Measurements from ENCODE around the gene TPT1.

TPT1 gene

GRCh38 chr13:45298206-45298505 is 42.8 kb downstream of the TPT1 start:
- Mint-ChIP-seq H3K4me3 (no peak overlapping the region), H3K36me3 (ENCODE audit: low read depth) (peaks cover 8% of the 10 kb centered on the region), H3K27me3 (peaks cover 16% of the 10 kb centered on the region), H3K9me3 (no peaks in the 10 kb centered on the region), H3K27ac (no peak overlapping the region), H3K4me1 (ENCODE audit: low read depth) (peaks cover 9% of the 10 kb centered on the region)
- intact Hi-C loops (cut with micrococcal nuclease): no loop called here

- Mint-ChIP-seq H3K27me3 (peaks cover 16% of the 10 kb centered on the region), H3K27ac (no peak overlapping the region), H3K4me1 (ENCODE audit: low read depth) (peaks cover 9% of the 10 kb centered on the region), H3K4me3 (no peak overlapping the region), H3K36me3 (ENCODE audit: low read depth) (peaks cover 8% of the 10 kb centered on the region), H3K9me3 (no peaks in the 10 kb centered on the region)
- intact Hi-C loops (cut with micrococcal nuclease): no loop called here
These were observed 43.4 kb downstream of the TPT1 start for GRCh38 chr13:45297456-45298205.

- H3K9me3 Mint-ChIP-seq: no peaks in the 10 kb centered on the region
- H3K27me3 Mint-ChIP-seq: peaks cover 14% of the 10 kb centered on the region
- peaks cover 8% of the 10 kb centered on the region for H3K36me3 Mint-ChIP-seq (ENCODE audit: low read depth)
- peaks cover 9% of the 10 kb centered on the region for H3K4me1 Mint-ChIP-seq (ENCODE audit: low read depth)
- intact Hi-C loops (cut with micrococcal nuclease): no loop called here
- H3K27ac Mint-ChIP-seq: no peak overlapping the region
- no peak overlapping the region for H3K4me3 Mint-ChIP-seq
These were observed 44.7 kb downstream of the TPT1 start for GRCh38 chr13:45296259-45296658.

DNA sequence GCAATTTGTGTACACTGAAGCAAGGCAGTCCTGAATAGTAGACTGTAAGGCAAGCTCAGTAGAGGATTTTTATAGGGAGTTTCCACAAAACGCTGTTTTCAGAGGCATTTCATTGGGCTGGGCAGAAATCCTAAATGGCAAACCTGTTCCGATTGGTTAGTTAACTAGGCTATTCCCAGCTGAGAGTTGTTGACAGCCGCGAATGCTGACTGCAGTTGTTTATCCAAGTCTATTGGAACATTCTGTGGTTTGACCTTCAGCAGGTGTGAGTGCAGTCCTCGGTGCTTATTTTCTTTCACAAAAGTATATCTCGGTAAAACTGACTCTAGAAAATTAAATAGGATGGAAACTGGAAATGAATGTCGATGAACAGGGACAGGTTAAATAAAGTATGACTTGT is 45.4 kb downstream of the TPT1 start:
- Mint-ChIP-seq H3K9me3 (no peaks in the 10 kb centered on the region), H3K4me1 (ENCODE audit: low read depth) (peaks cover 9% of the 10 kb centered on the region), H3K27ac (no peak overlapping the region), H3K36me3 (ENCODE audit: low read depth) (peaks cover 8% of the 10 kb centered on the region), H3K27me3 (peaks cover 7% of the 10 kb centered on the region), H3K4me3 (no peak overlapping the region)
- intact Hi-C loops (cut with micrococcal nuclease): no loop called here

GRCh38 chr13:45292176-45292575 is 48.8 kb downstream of the TPT1 start:
- no peaks in the 10 kb centered on the region for H3K27me3 Mint-ChIP-seq
- no peaks in the 10 kb centered on the region for H3K9me3 Mint-ChIP-seq
- peaks cover 25% of the 10 kb centered on the region for H3K36me3 Mint-ChIP-seq (ENCODE audit: low read depth)
- H3K4me1 Mint-ChIP-seq (ENCODE audit: low read depth): no peaks in the 10 kb centered on the region
- intact Hi-C loops (cut with micrococcal nuclease): no loop called here
- H3K4me3 Mint-ChIP-seq: no peak overlapping the region
- no peak overlapping the region for H3K27ac Mint-ChIP-seq

- H3K9me3 Mint-ChIP-seq: no peaks in the 10 kb centered on the region
- H3K36me3 Mint-ChIP-seq (ENCODE audit: low read depth): peaks cover 37% of the 10 kb centered on the region
- intact Hi-C loops (cut with micrococcal nuclease): no loop called here
- no peaks in the 10 kb centered on the region for H3K27me3 Mint-ChIP-seq
- H3K4me1 Mint-ChIP-seq (ENCODE audit: low read depth): no peaks in the 10 kb centered on the region
- H3K27ac Mint-ChIP-seq: no peak overlapping the region
- H3K4me3 Mint-ChIP-seq: no peak overlapping the region
These were observed 50.9 kb downstream of the TPT1 start for GRCh38 chr13:45289936-45290563.

All from dendritic cell treated with granulocyte-macrophage colony-stimulating factor and Interleukin-4, amounts not matched to agents 40 ng/mL and 50 ng/mL, for 4 days (primary cell).